Pancreas (tissue), 10 donors: ENCODE data around the gene SHOX. TPM values are rescaled to one million over a fixed set of nuclear protein-coding genes. Genes with fewer than 3 reads are reported as not detected.

Experiments
- ATAC-seq, 4 donors: fragments of 200-7000 bp; cut with Tn5 transposase; one replicate each; pipeline versions ENCODE4 v1.8.0 to v1.9.1; 2020; ENCODE audit warnings: mild to moderate bottlenecking in 4 of 4, moderate library complexity in 4 of 4
- DNase-seq, 6 donors: peaks; one replicate each; pipeline ENCODE4 v3.0.0-alpha.2; 2020
- FAIRE-seq: peaks from 2 replicates; lab custom pipeline; 2012; peaks lifted over from hg19 to GRCh38; lab: Jason Lieb, UNC
- H3K27ac ChIP-seq, 4 donors: fragments of 200-600 bp; sonication (generic); 1 replicate in 3 of 4; 2 replicates in 1 of 4; pipeline versions ENCODE4 v1.5.0 to v1.8.0; 2020
- H3K27me3 ChIP-seq, 4 donors: fragments of 200-600 bp; one replicate each; pipeline ENCODE4 v1.8.0; 2021
- H3K36me3 ChIP-seq, 3 donors: fragments of 200-600 bp; sonication (generic) in 1 of 3; one replicate each; pipeline versions ENCODE4 v1.5.0 to v1.8.0; 2020 to 2021
- H3K4me1 ChIP-seq, 3 donors: fragments of 200-600 bp; one replicate each; pipeline ENCODE4 v1.8.0; 2021
- H3K4me3 ChIP-seq, 4 donors: fragments of 200-600 bp; sonication (generic) in 2 of 4; one replicate each; pipeline versions ENCODE4 v1.5.0 to v1.8.0; 2020 to 2021
- H3K9me3 ChIP-seq, 4 donors: fragments of 200-600 bp; one replicate each; pipeline ENCODE4 v1.8.0; 2021
- CTCF ChIP-seq, 4 donors: fragments of 200-600 bp; sonication (generic) in 3 of 4; IDR thresholded peaks; one replicate each; pipeline versions ENCODE4 v1.5.0 to v1.8.0; 2021; ENCODE audit warnings: antibody characterized with exemption in 4 of 4
- WGBS, 2 donors: extraction: QIAGEN DNeasy Blood & Tissue Kit; methylation state at CpG; one replicate each; pipeline ENCODE4 v1.1.7; 2013; 5-methylcytosine and 5-hydroxymethylcytosine counted together
- intact Hi-C, 3 donors: fragments of 100-400 bp; cut with DNase I; formaldehyde crosslinking; loops; one replicate each; pipeline versions ENCODE4 v1.11.1 to v1.14.2; 2022
- polyA plus RNA-seq, 2 donors: library from polyadenylated mRNA; stranded (reverse); fragments of 200-250 nt; gene quantifications; one replicate each; pipeline ENCODE4 v1.2.3, GENCODE V29; 2013
- total RNA-seq, 6 donors: library from RNA; stranded (reverse); fragmentation: NEBNext Ultra II Directional in 4 of 6; extraction: Animal tissue kit (Norgen Biotek cat#: 25700) in 4 of 6; gene quantifications; one replicate each; pipeline versions ENCODE4 v1.2.1 to v1.2.4, GENCODE V29; 2021 to 2023
- donor health status: healthy with polysubstance abuse.
- donor health status: DM: no; HTN: no; CAD: no; lungs with moderate emphysema.
- donor health status: DM: no; HTN: no; CAD: no.
- donor health status: control.
- donor health status: control.
- donor health status: Bipolar disorder and iron deficiency.
- donor health status: DM: yes; HTN: yes; CAD: no.
- donor health status: DM: no; HTN: no; CAD: no.
- donor health status: DM: no; HTN: no; CAD: no.
- donor health status: DM: yes; HTN: yes; CAD: no.

SHOX gene
- total and polyA plus RNA-seq, 8 donors, result not detected

DNA sequence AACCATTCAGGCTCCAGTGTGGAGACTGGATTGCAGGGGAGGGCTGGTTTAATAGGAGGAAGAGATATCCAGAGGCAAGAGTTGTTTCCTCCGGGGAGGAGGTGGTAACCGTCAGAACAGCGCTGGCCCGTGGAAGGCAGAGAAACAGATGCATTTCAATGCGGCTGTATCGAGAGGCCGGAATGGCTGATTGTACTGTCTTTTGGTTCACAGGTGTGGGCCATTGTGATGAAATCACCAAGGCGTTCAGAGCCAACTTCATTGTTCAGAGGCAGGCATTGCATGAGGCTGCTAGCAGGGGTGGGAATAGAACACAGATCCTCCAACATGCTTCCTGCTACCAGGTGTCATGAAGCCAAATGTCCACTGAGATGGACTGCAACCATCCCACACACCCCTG, 53.0 kb downstream of the SHOX start:
- no peak for TF ChIP-seq CTCF (IDR thresholded peaks at IDR 0.05)
- intact Hi-C loops, result no loop called here
- Histone ChIP-seq H3K27me3 (no peaks in the 10 kb centered on the region), H3K36me3 (no peaks in the 10 kb centered on the region), H3K4me3 (no peak overlapping the region), H3K27ac (no peak overlapping the region), H3K4me1 (no peaks in the 10 kb centered on the region), H3K9me3 (no peaks in the 10 kb centered on the region)
- FAIRE-seq (no peak), ATAC-seq (no peak), DNase-seq (no peak)
- WGBS, 2 donors, result 54 to 58% methylated on average over 8 of the region's 8 CpGs

- Histone ChIP-seq H3K36me3 (no peaks in the 10 kb centered on the region), H3K27me3 (no peaks in the 10 kb centered on the region), H3K4me1 (no peaks in the 10 kb centered on the region), H3K9me3 (no peaks in the 10 kb centered on the region), H3K4me3 (no peak overlapping the region), H3K27ac (no peak overlapping the region)
- intact Hi-C loops, result no loop called here
- no peak for DNase-seq
- no peak for ATAC-seq
- WGBS, 2 donors, result 72 to 83% methylated on average over 13 of the region's 13 CpGs
- FAIRE-seq, result no peak
- no peak for TF ChIP-seq CTCF (IDR thresholded peaks at IDR 0.05)
These were observed 54.8 kb downstream of the SHOX start for GRCh38 chrX:685120-686032.

DNA sequence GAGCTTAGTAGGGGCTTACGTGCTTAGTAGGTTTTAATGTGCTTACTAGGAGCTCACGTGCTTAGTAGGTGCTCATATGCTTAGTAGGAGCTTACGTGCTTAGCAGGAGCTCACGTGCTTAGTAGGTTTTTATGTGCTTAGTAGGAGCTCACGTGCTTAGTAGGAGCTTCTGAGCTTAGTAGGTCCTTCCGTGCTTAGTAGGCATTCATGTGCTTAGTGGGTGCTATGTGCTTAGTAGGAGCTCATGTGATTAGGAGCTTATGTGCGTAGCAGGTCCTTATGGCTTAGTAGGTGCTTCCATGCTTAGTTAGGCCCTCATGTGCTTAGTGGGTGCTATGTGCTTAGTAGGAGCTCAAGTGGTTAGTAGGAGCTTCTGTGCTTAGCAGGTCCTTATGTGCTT, 59.4 kb downstream of the SHOX start:
- WGBS, 2 donors, result 71 to 77% methylated on average over 7 of the region's 7 CpGs
- Histone ChIP-seq H3K27me3 (no peaks in the 10 kb centered on the region), H3K4me3 (no peak overlapping the region), H3K4me1 (no peaks in the 10 kb centered on the region), H3K36me3 (no peaks in the 10 kb centered on the region), H3K27ac (no peak overlapping the region), H3K9me3 (no peaks in the 10 kb centered on the region)
- no peak for DNase-seq
- intact Hi-C loops, result no loop called here
- no peak for ATAC-seq
- no peak for FAIRE-seq
- TF ChIP-seq CTCF (IDR thresholded peaks at IDR 0.05), result no peak

DNA sequence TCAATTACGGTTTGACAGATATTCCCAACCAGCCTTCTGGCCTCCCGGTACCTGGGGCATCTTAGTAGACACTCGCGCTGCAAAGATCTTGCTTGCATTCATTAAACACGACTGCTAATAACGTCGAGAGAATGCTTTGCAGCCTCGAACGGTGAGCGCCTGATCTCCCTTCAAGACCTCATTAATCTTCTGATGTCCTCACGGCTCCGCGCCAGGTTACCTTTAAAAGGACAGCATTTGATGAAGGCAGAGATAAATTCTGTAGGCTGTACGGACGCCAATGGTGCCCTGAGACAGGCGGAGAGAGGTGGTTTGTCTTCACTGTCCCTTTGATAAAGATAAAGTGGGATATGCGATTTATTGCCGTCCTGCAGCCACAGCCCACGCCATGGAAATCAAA, 64.2 kb downstream of the SHOX start:
- H3K4me1 ChIP-seq, result no peaks in the 10 kb centered on the region
- H3K4me3 ChIP-seq, result no peak overlapping the region
- no peak overlapping the region for H3K27ac ChIP-seq
- no peak for TF ChIP-seq CTCF (IDR thresholded peaks at IDR 0.05)
- WGBS, 2 donors, result 68 to 74% methylated on average over 19 of the region's 19 CpGs
- intact Hi-C loops, result no loop called here
- FAIRE-seq (no peak), ATAC-seq (no peak), DNase-seq (no peak)
- no peaks in the 10 kb centered on the region for H3K36me3 ChIP-seq
- H3K27me3 ChIP-seq, result no peaks in the 10 kb centered on the region
- no peaks in the 10 kb centered on the region for H3K9me3 ChIP-seq

GRCh38 chrX:698206-698605, 67.6 kb downstream of the SHOX start:
- intact Hi-C loops, result no loop called here
- 70 to 86% methylated on average over 20 of the region's 20 CpGs for WGBS, 2 donors
- no peaks in the 10 kb centered on the region for H3K36me3 ChIP-seq
- DNase-seq, result no peak
- TF ChIP-seq CTCF (IDR thresholded peaks at IDR 0.05), result no peak
- no peaks in the 10 kb centered on the region for H3K9me3 ChIP-seq
- H3K27ac ChIP-seq, result no peak overlapping the region
- H3K4me1 ChIP-seq, result no peaks in the 10 kb centered on the region
- no peak for ATAC-seq
- no peak for FAIRE-seq
- no peaks in the 10 kb centered on the region for H3K27me3 ChIP-seq
- no peak overlapping the region for H3K4me3 ChIP-seq
